Endothelial cell of umbilical vein (primary cell): ENCODE data around the gene CHIT1. TPM values are rescaled to one million over a fixed set of nuclear protein-coding genes. Genes with fewer than 3 reads are reported as not detected.

Experiments used
- BruUV-seq: library from RNA; stranded (reverse); fragments of 400-500 nt; replicated peaks from 2 replicates; lab custom pipeline; 2021; lab: Mats Ljungman, UMichigan
- CTCF ChIA-PET: fragments of 300-600, 350-600 bp; sonication (Branson Sonifier 250); formaldehyde crosslinking; loops from one replicate; lab custom pipeline; 2021; ENCODE audit warnings: antibody characterized with exemption, inconsistent platforms; lab: Charles Lee
- POLR2A ChIA-PET: fragments of 300-600, 350-600 bp; sonication (Branson Sonifier 250); formaldehyde crosslinking; loops from one replicate; lab custom pipeline; 2021; ENCODE audit warnings: antibody characterized with exemption, inconsistent platforms; lab: Charles Lee
- DNase-seq: peaks from one replicate; pipeline ENCODE4 v3.0.0-alpha.2; 2011; ENCODE audit warnings: low read depth, low spot score
- FAIRE-seq: peaks from 2 replicates; lab custom pipeline; 2011; peaks lifted over from hg19 to GRCh38; lab: Jason Lieb, UNC
- H2AFZ ChIP-seq: 2 replicates; pipeline ENCODE4 v1.6.0; 2012; ENCODE audit warnings: low read depth, low read length, control low read depth, inconsistent platforms
- H3K27ac ChIP-seq: 2 replicates; pipeline ENCODE4 v1.5.1; 2011; ENCODE audit warnings: low read depth, mild to moderate bottlenecking, control low read depth, low read length, moderate library complexity; ENCODE audit not compliant: insufficient read depth
- H3K27me3 ChIP-seq, 2 experiments: 2 replicates each; pipeline versions ENCODE4 v1.6.0 to v1.6.1; 2011; ENCODE audit warnings: low read length in 2 of 2, mixed read lengths in 1 of 2; ENCODE audit not compliant: control insufficient read depth in 2 of 2, insufficient read depth in 2 of 2
- H3K36me3 ChIP-seq, 2 experiments: 2 replicates in 1 of 2; 3 replicates in 1 of 2; pipeline ENCODE4 v1.5.1; 2011; ENCODE audit warnings: low read length in 2 of 2, mild to moderate bottlenecking in 1 of 2, moderate library complexity in 1 of 2; ENCODE audit not compliant: control insufficient read depth in 2 of 2, insufficient read depth in 2 of 2; ENCODE audit errors: extremely low read depth in 1 of 2
- H3K4me1 ChIP-seq: 3 replicates; pipeline ENCODE4 v1.5.1; 2011; ENCODE audit warnings: mild to moderate bottlenecking, low read length; ENCODE audit not compliant: control insufficient read depth, insufficient read depth; ENCODE audit errors: extremely low read depth
- H3K4me2 ChIP-seq: 2 replicates; pipeline ENCODE4 v1.6.1; 2011; ENCODE audit warnings: low read length, control low read depth, mixed read lengths; ENCODE audit not compliant: insufficient read depth
- H3K4me3 ChIP-seq, 3 experiments: fragments of 200-600 bp in 1 of 3; sonication (generic), shearing (Covaris generic) in 1 of 3; replicated peaks in 1 of 3; 2 replicates each; pipeline ENCODE4 v1.5.1; 2011 to 2016; ENCODE audit warnings: control low read depth in 3 of 3, low read length in 3 of 3, mild to moderate bottlenecking in 2 of 3, inconsistent platforms in 1 of 3, low read depth in 1 of 3, moderate library complexity in 1 of 3; ENCODE audit not compliant: insufficient read depth in 1 of 3
- H3K79me2 ChIP-seq: 2 replicates; pipeline ENCODE4 v1.6.0; 2012; ENCODE audit warnings: low read length, inconsistent platforms; ENCODE audit not compliant: control insufficient read depth, insufficient read depth
- H3K9ac ChIP-seq: replicated peaks from 2 replicates; pipeline ENCODE3; 2011; ENCODE audit warnings: low read length, control low read depth; ENCODE audit not compliant: insufficient read depth; ENCODE audit errors: extremely low read depth
- H3K9me1 ChIP-seq: replicated peaks from 3 replicates; pipeline ENCODE4 v1.6.0; 2011; ENCODE audit warnings: mild to moderate bottlenecking, low read length; ENCODE audit not compliant: control insufficient read depth, insufficient read depth; ENCODE audit errors: extremely low read depth
- H3K9me3 ChIP-seq: replicated peaks from 2 replicates; pipeline ENCODE4 v1.5.1; 2012; ENCODE audit warnings: low read length, inconsistent platforms; ENCODE audit not compliant: control insufficient read depth, insufficient read depth
- H4K20me1 ChIP-seq: replicated peaks from 2 replicates; pipeline ENCODE3; 2011; ENCODE audit warnings: mild to moderate bottlenecking, low read length; ENCODE audit not compliant: control insufficient read depth, insufficient read depth; ENCODE audit errors: extremely low read depth
- CTCF ChIP-seq, 2 donors: IDR thresholded peaks; 1 replicate in 1 of 2; 2 replicates in 1 of 2; pipeline ENCODE4 v1.5.1; 2011; ENCODE audit warnings: low read length in 2 of 2, mild to moderate bottlenecking in 2 of 2, moderate library complexity in 2 of 2, control low read depth in 1 of 2, inconsistent platforms in 1 of 2, low read depth in 1 of 2; ENCODE audit not compliant: insufficient read depth in 1 of 2; ENCODE audit errors: extremely low read depth in 1 of 2
- EZH2 ChIP-seq: IDR thresholded peaks from 2 replicates; pipeline ENCODE4 v1.6.1; 2012; ENCODE audit warnings: borderline replicate concordance, low read depth, mild to moderate bottlenecking, moderate library complexity, low read length, inconsistent platforms; ENCODE audit not compliant: severe bottlenecking
- FOS ChIP-seq: IDR thresholded peaks from 2 replicates; pipeline ENCODE4 v1.6.1; 2011; ENCODE audit warnings: mild to moderate bottlenecking, low read length, moderate library complexity, borderline replicate concordance; ENCODE audit not compliant: insufficient read depth
- GATA2 ChIP-seq: IDR thresholded peaks from 2 replicates; pipeline ENCODE4 v1.7.0; 2011; ENCODE audit warnings: low read depth, mild to moderate bottlenecking, moderate library complexity, mixed read lengths, low read length; ENCODE audit not compliant: insufficient read length, insufficient read depth
- JUN ChIP-seq: IDR thresholded peaks from 2 replicates; pipeline ENCODE4 v1.6.1; 2011; ENCODE audit warnings: borderline replicate concordance, low read depth; ENCODE audit not compliant: insufficient read length, insufficient read depth
- MAX ChIP-seq: IDR thresholded peaks from 2 replicates; pipeline ENCODE4 v1.6.1; 2011; ENCODE audit not compliant: insufficient read depth, insufficient read length
- MYC ChIP-seq: IDR thresholded peaks from one replicate; pipeline ENCODE4 v1.6.1; 2011; ENCODE audit warnings: mild to moderate bottlenecking, low read depth, low read length
- POLR2A ChIP-seq: IDR thresholded peaks from 2 replicates; pipeline ENCODE4 v1.6.1; 2012; ENCODE audit warnings: low read depth, mild to moderate bottlenecking, control low read depth, low read length
- POLR2AphosphoS5 ChIP-seq: IDR thresholded peaks from 2 replicates; pipeline ENCODE4 v1.6.1; 2012; ENCODE audit warnings: low read depth, mild to moderate bottlenecking, control low read depth, low read length, moderate library complexity; ENCODE audit not compliant: insufficient read depth
- dilution Hi-C: fragments of 300-500 bp; cut with MboI; formaldehyde crosslinking; loops from one replicate; pipeline ENCODE4 v1.15.0; 2019; ENCODE audit warnings: low sequenced_read_pairs; ENCODE audit not compliant: extremely low pct_ligation_motif_present
- intact Hi-C: fragments of 100-400 bp; cut with micrococcal nuclease; formaldehyde crosslinking; loops from one replicate; pipeline ENCODE4 v1.10.0; 2022
- polyA plus RNA-seq, 4 experiments: library from polyadenylated mRNA; depleted of rRNA in 3 of 4; stranded (reverse) in 3 of 4; unstranded in 1 of 4; fragments of >200 nt; gene quantifications; 2 replicates each; pipeline versions ENCODE4 v1.2.1 to v1.2.3, GENCODE V29; 2011 to 2012; ENCODE audit warnings: missing spikeins in 1 of 4
- total RNA-seq: library from RNA; stranded (reverse); gene quantifications from 2 replicates; pipeline ENCODE4 v1.2.3, GENCODE V29; 2021

Gene CHIT1
- total and polyA plus RNA-seq, 2 donors (not counting 3 experiments of a cell fraction or from before 2014, with no cell fraction given), result not detected

GRCh38 chr1:203182387-203182953, 47.0 kb downstream of the CHIT1 start:
- Histone ChIP-seq H3K9ac (no peak overlapping the region), H2AFZ (no peak overlapping the region), H3K9me3 (no peaks in the 10 kb centered on the region), H3K27me3 (peaks cover 3 to 5% of the 10 kb centered on the region in 2 experiments), H3K9me1 (no peaks in the 10 kb centered on the region), H3K27ac (no peak overlapping the region), H3K79me2 (no peaks in the 10 kb centered on the region), H3K4me2 (no peak overlapping the region), H3K4me3 (no peak overlapping the region), H3K36me3 (no peaks in the 10 kb centered on the region), H4K20me1 (no peaks in the 10 kb centered on the region), H3K4me1 (peaks cover 6% of the 10 kb centered on the region)
- POLR2A ChIA-PET, result no interaction called here
- CTCF ChIA-PET, result interaction anchor here (1.0 to 2.0 kb wide), 4 partner anchors 10 to 143 kb away, joined by 3 to 10 read pairs (median 4); no protein-coding TSS in a partner anchor
- dilution Hi-C loops (no loop called here), intact Hi-C loops (no loop called here)
- no TSS peak for BruUV-seq
- no peak for FAIRE-seq
- TF ChIP-seq MAX (no peak), GATA2 (no peak), FOS (no peak), MYC (no peak), POLR2A (no peak), JUN (no peak), POLR2AphosphoS5 (no peak), EZH2 (no peak), CTCF (IDR thresholded peaks at IDR 0.05; ENCODE audit: extremely low read depth in 1 of 2, insufficient read depth in 1 of 2, low read depth in 1 of 2, low read length in 2 of 2) (no peak)
- no peak for DNase-seq
